HCT116 (cell line): ENCODE data around the gene CSNK1E.

Experiments used
- EZH2 ChIP-seq: fragments of 200-600 bp; sonication (generic); IDR thresholded peaks from 2 replicates; pipeline ENCODE4 v1.6.1; 2017; ENCODE audit warnings: antibody characterized with exemption, mixed run types
- POLR2A ChIP-seq: IDR thresholded peaks from 2 replicates; pipeline ENCODE4 v1.7.0; 2011; ENCODE audit warnings: borderline replicate concordance; ENCODE audit not compliant: insufficient read depth, insufficient read length; ENCODE audit errors: extremely low read depth
- SIN3A ChIP-seq: IDR thresholded peaks from 2 replicates; pipeline ENCODE4 v1.6.1; 2012; ENCODE audit warnings: low read depth
- TF ChIP-seq, protein P1 (sequence below), 3 experiments: fragments of 200-600 bp in 1 of 3; sonication (generic) in 1 of 3; IDR thresholded peaks in 2 of 3; conservative IDR thresholded peaks in 1 of 3; 2 replicates each; pipeline ENCODE4 v1.5.1; 2012 to 2017; ENCODE audit warnings: low read depth in 2 of 3, low read length in 2 of 3, antibody characterized with exemption in 1 of 3, borderline replicate concordance in 1 of 3, control low read depth in 1 of 3, mild to moderate bottlenecking in 1 of 3, mixed read lengths in 1 of 3, mixed run types in 1 of 3, moderate library complexity in 1 of 3; ENCODE audit not compliant: insufficient read depth in 1 of 3

DNA sequence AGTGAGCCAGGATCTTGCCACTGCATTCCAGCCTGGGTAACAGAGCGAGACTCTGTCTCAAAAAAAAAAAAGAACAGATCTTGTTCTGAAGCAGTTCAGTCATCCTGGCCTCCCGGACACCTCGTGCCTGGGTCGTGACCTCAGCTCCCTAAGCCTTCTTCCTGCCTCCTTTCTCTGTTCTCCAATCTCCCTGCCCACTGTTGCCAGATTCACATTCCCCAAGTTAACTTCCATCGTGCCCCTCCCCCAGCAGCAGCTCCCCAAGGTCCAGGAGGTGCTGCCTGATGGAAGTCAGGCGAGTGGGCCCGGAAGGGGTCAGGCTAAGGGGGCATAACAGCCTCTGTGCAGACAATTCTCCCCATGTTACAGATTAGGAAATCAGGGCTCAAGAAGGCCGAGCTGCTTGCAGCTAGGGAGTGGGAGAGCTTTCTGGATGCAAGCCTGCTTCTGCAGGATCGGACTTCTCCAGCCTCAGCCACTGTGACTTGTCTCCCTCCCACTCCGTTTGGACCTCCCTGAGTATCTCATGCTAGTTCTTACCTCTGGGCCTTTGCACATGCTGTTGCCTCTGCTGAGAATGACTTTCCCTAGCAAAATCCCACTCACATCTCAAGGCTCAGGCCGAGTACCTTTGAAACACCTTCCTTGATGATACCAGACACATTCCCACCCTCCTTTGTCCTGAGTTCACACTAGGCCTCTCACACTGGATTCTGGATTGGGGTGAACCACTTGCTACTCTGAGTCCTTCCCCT, 30.1 kb downstream of the CSNK1E start:
- TF ChIP-seq, protein P1, sequence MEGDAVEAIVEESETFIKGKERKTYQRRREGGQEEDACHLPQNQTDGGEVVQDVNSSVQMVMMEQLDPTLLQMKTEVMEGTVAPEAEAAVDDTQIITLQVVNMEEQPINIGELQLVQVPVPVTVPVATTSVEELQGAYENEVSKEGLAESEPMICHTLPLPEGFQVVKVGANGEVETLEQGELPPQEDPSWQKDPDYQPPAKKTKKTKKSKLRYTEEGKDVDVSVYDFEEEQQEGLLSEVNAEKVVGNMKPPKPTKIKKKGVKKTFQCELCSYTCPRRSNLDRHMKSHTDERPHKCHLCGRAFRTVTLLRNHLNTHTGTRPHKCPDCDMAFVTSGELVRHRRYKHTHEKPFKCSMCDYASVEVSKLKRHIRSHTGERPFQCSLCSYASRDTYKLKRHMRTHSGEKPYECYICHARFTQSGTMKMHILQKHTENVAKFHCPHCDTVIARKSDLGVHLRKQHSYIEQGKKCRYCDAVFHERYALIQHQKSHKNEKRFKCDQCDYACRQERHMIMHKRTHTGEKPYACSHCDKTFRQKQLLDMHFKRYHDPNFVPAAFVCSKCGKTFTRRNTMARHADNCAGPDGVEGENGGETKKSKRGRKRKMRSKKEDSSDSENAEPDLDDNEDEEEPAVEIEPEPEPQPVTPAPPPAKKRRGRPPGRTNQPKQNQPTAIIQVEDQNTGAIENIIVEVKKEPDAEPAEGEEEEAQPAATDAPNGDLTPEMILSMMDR (IDR thresholded peaks at IDR 0.05 in 2 of 3, conservative IDR thresholded peaks at IDR 0.05 in 1 of 3; ENCODE audit: borderline replicate concordance in 1 of 3, insufficient read depth in 1 of 3, low read depth in 2 of 3, low read length in 2 of 3): no peak
- no peak for TF ChIP-seq SIN3A
- TF ChIP-seq EZH2: no peak
- TF ChIP-seq POLR2A: no peak
